HCT116 (cell line): ENCODE data around the gene RHBDD3. TPM values are rescaled to one million over a fixed set of nuclear protein-coding genes. Genes with fewer than 3 reads are reported as not detected.
A peak's percentile ranks its signal among the peaks of the same experiment; 100 is the strongest.

Source experiments
- ATAC-seq: fragments of 200-7000 bp; cut with Tn5 transposase; 2 replicates; pipeline ENCODE4 v1.9.1; 2020; ENCODE audit warnings: mild to moderate bottlenecking, moderate library complexity
- BruUV-seq: library from RNA; stranded (reverse); fragments of 400-500 nt; replicated peaks from 2 replicates; lab custom pipeline; 2021; lab: Mats Ljungman, UMichigan
- CTCF ChIA-PET: fragments of 300-600 bp; sonication (Branson Sonifier 250); formaldehyde crosslinking; loops from one replicate; lab custom pipeline; 2021; ENCODE audit warnings: antibody characterized with exemption; lab: Charles Lee
- POLR2A ChIA-PET: fragments of 300-600, 350-600 bp; sonication (Branson Sonifier 250); formaldehyde crosslinking; loops from one replicate; lab custom pipeline; 2021; ENCODE audit warnings: antibody characterized with exemption; lab: Charles Lee
- RAD21 ChIA-PET, 2 experiments: fragments of 300-600 bp; sonication (Branson Sonifier 250); formaldehyde crosslinking; loops; one replicate each; lab custom pipeline; 2023; ENCODE audit warnings: low total read pairs in 2 of 2; ENCODE audit not compliant: uncharacterized antibody in 2 of 2, unreplicated experiment in 2 of 2, low non-redundant PET in 1 of 2; lab: Charles Lee
- DNase-seq: peaks from one replicate; pipeline ENCODE4 v3.0.0-alpha.2; 2010; ENCODE audit warnings: low read depth, low spot score
- H2AFZ ChIP-seq: fragments of 200-600 bp; shearing (Covaris generic), sonication (generic); 2 replicates; pipeline ENCODE4 v1.6.1; 2017; ENCODE audit warnings: low read depth, mixed run types, mixed read lengths, antibody characterized with exemption, low read length; ENCODE audit not compliant: poor library complexity, severe bottlenecking
- H3K27ac ChIP-seq: 2 replicates; pipeline ENCODE4 v1.5.1; 2012; ENCODE audit warnings: low read depth, low read length
- H3K27me3 ChIP-seq: fragments of 200-600 bp; sonication (generic); 2 replicates; pipeline ENCODE4 v1.6.1; 2016; ENCODE audit warnings: mixed run types, low read length, mixed read lengths; ENCODE audit not compliant: insufficient read depth
- H3K36me3 ChIP-seq, 2 experiments: fragments of 200-500 bp in 1 of 2; fragments of 200-600 bp in 1 of 2; sonication (Bioruptor generic) in 1 of 2; sonication (generic) in 1 of 2; 2 replicates each; pipeline versions ENCODE4 v1.5.1 to v1.6.1; 2014 to 2016; ENCODE audit warnings: low read length in 2 of 2, inconsistent platforms in 1 of 2, mixed read lengths in 1 of 2, mixed run types in 1 of 2; ENCODE audit not compliant: insufficient read depth in 2 of 2, control insufficient read depth in 1 of 2
- H3K4me1 ChIP-seq, 2 experiments: fragments of 200-600 bp in 1 of 2; sonication (generic) in 1 of 2; 2 replicates each; pipeline versions ENCODE4 v1.5.1 to v1.6.1; 2012 to 2017; ENCODE audit warnings: low read length in 2 of 2, inconsistent platforms in 1 of 2, mild to moderate bottlenecking in 1 of 2, mixed read lengths in 1 of 2, mixed run types in 1 of 2, moderate library complexity in 1 of 2; ENCODE audit not compliant: insufficient read depth in 2 of 2, control insufficient read depth in 1 of 2
- H3K4me2 ChIP-seq: fragments of 200-600 bp; sonication (generic); 2 replicates; pipeline ENCODE4 v1.6.1; 2017; ENCODE audit warnings: mixed run types, low read length, mixed read lengths
- H3K4me3 ChIP-seq, 2 experiments: fragments of 200-600 bp in 1 of 2; sonication (generic) in 1 of 2; replicated peaks in 1 of 2; 2 replicates each; pipeline ENCODE4 v1.5.1; 2011 to 2016; ENCODE audit warnings: low read length in 2 of 2, control low read depth in 1 of 2, low read depth in 1 of 2, mild to moderate bottlenecking in 1 of 2, mixed read lengths in 1 of 2, mixed run types in 1 of 2
- H3K79me2 ChIP-seq: fragments of 200-600 bp; sonication (generic); 2 replicates; pipeline ENCODE4 v1.6.1; 2017; ENCODE audit warnings: mild to moderate bottlenecking, mixed run types, low read length, moderate library complexity, mixed read lengths; ENCODE audit not compliant: insufficient read depth
- H3K9ac ChIP-seq: fragments of 200-600 bp; sonication (generic); 2 replicates; pipeline ENCODE4 v1.6.1; 2016; ENCODE audit warnings: low read length, mixed read lengths
- H3K9me2 ChIP-seq: fragments of 200-600 bp; sonication (generic), shearing (Covaris generic); 2 replicates; pipeline ENCODE4 v1.6.1; 2017; ENCODE audit warnings: mixed run types, mild to moderate bottlenecking, moderate library complexity; ENCODE audit not compliant: insufficient read depth
- H3K9me3 ChIP-seq, 2 experiments: fragments of 200-500 bp in 1 of 2; fragments of 200-600 bp in 1 of 2; sonication (Bioruptor generic) in 1 of 2; sonication (generic) in 1 of 2; 2 replicates each; pipeline ENCODE4 v1.6.1; 2014 to 2017; ENCODE audit warnings: low read length in 2 of 2, mixed read lengths in 2 of 2, inconsistent platforms in 1 of 2, low read depth in 1 of 2, mild to moderate bottlenecking in 1 of 2, mixed run types in 1 of 2, moderate library complexity in 1 of 2; ENCODE audit not compliant: control insufficient read depth in 1 of 2, insufficient read depth in 1 of 2
- H4K20me1 ChIP-seq: fragments of 200-600 bp; sonication (generic), shearing (Covaris generic); 2 replicates; pipeline ENCODE4 v1.6.1; 2017; ENCODE audit warnings: mixed run types, mild to moderate bottlenecking, moderate library complexity; ENCODE audit not compliant: insufficient read depth
- CBX3 ChIP-seq: IDR thresholded peaks from 2 replicates; pipeline ENCODE4 v1.6.1; 2012; ENCODE audit warnings: low read depth
- CEBPB ChIP-seq: IDR thresholded peaks from 2 replicates; pipeline ENCODE4 v1.6.1; 2012; ENCODE audit warnings: low read depth
- CTCF ChIP-seq, 3 experiments: fragments of 200-600 bp in 1 of 3; sonication (generic) in 1 of 3; IDR thresholded peaks in 2 of 3; conservative IDR thresholded peaks in 1 of 3; 2 replicates each; pipeline ENCODE4 v1.5.1; 2012 to 2017; ENCODE audit warnings: low read depth in 2 of 3, low read length in 2 of 3, antibody characterized with exemption in 1 of 3, borderline replicate concordance in 1 of 3, control low read depth in 1 of 3, mild to moderate bottlenecking in 1 of 3, mixed read lengths in 1 of 3, mixed run types in 1 of 3, moderate library complexity in 1 of 3; ENCODE audit not compliant: insufficient read depth in 1 of 3
- ELF1 ChIP-seq: IDR thresholded peaks from 2 replicates; pipeline ENCODE4 v1.6.1; 2012; ENCODE audit warnings: low read depth, borderline replicate concordance
- EZH2 ChIP-seq: fragments of 200-600 bp; sonication (generic); IDR thresholded peaks from 2 replicates; pipeline ENCODE4 v1.6.1; 2017; ENCODE audit warnings: antibody characterized with exemption, mixed run types
- FOSL1 ChIP-seq: IDR thresholded peaks from 2 replicates; pipeline ENCODE4 v1.6.1; 2012; ENCODE audit warnings: low read depth
- POLR2A ChIP-seq: IDR thresholded peaks from 2 replicates; pipeline ENCODE4 v1.7.0; 2011; ENCODE audit warnings: borderline replicate concordance; ENCODE audit not compliant: insufficient read depth, insufficient read length; ENCODE audit errors: extremely low read depth
- POLR2AphosphoS5 ChIP-seq: IDR thresholded peaks from 2 replicates; pipeline ENCODE4 v1.6.1; 2011; ENCODE audit warnings: mild to moderate bottlenecking, low read depth, low read length, moderate library complexity
- REST ChIP-seq: IDR thresholded peaks from 2 replicates; pipeline ENCODE4 v1.6.1; 2012; ENCODE audit warnings: low read depth
- SIN3A ChIP-seq: IDR thresholded peaks from 2 replicates; pipeline ENCODE4 v1.6.1; 2012; ENCODE audit warnings: low read depth
- SP1 ChIP-seq: IDR thresholded peaks from 2 replicates; pipeline ENCODE4 v1.6.1; 2012; ENCODE audit warnings: low read depth
- SRF ChIP-seq: IDR thresholded peaks from 2 replicates; pipeline ENCODE4 v1.6.1; 2012; ENCODE audit warnings: low read depth
- TCF7L2 ChIP-seq: IDR thresholded peaks from 2 replicates; pipeline ENCODE4 v1.7.0; 2011; ENCODE audit warnings: borderline replicate concordance, inconsistent platforms; ENCODE audit not compliant: insufficient read depth, insufficient read length; ENCODE audit errors: extremely low read depth
- YY1 ChIP-seq: IDR thresholded peaks from 2 replicates; pipeline ENCODE4 v1.6.1; 2011; ENCODE audit warnings: low read length, low read depth, moderate library complexity, mild to moderate bottlenecking; ENCODE audit not compliant: insufficient replicate concordance; ENCODE audit errors: extremely low read depth
- ZFX ChIP-seq: fragments of 450-650 bp; IDR thresholded peaks from 2 replicates; pipeline ENCODE4 v1.6.1; 2017
- intact Hi-C: fragments of 100-400 bp; cut with micrococcal nuclease; formaldehyde crosslinking; loops from 2 replicates; pipeline ENCODE4 v1.10.0; 2022
- total RNA-seq: library from RNA; stranded (reverse); gene quantifications from one replicate; pipeline ENCODE4 v1.2.1, GENCODE V29; 2021; ENCODE audit not compliant: unreplicated experiment

The RHBDD3 gene
- total RNA-seq, 1 experiment from 2014 or later = 30.2 TPM

DNA sequence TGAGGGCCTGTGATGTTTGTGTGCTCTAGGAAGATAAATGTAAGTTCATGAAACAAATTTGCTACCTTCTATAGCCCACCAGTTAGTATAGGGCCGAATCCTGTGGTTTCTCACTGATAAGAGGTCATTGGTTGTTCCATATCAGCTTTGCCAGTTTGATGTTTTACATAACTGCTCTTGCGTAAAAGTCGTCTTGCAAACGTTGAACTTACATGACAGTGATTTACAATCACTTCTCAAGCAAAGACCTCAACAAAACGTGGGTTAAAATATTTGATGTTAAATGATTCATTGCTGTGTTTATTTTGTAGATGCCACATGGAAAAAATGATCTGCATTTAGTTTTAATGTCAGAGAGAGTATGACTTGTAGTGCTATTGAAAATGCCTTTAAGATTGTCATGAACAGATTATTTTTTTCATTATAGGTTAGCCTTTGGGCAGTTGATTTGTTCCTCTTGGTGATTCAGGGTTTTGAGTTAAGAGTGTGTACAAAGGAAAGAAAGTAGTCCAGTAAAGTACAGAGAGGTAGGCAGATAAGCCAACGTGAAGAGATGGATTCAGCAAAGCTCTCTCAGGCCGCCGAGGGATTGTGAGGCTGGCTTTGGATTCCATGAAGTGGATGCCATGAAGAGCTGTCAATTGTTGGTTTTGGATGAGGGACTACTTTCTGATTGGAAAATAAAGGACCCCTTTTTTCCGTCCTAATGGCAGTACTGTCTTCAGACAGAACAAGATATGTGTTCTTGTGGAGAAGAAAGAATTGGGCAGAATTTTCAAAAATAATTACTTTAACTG lies 2.9 kb upstream of the RHBDD3 start:
- H3K9me3 ChIP-seq = no peaks in the 10 kb centered on the region
- BruUV-seq = no TSS peak
- no peak overlapping the region for H3K4me3 ChIP-seq
- H3K9me2 ChIP-seq = no peaks in the 10 kb centered on the region
- H3K27me3 ChIP-seq = no peaks in the 10 kb centered on the region
- ATAC-seq = no peak
- TF ChIP-seq YY1 (no peak), SRF (no peak), CEBPB (no peak), POLR2AphosphoS5 (no peak), SIN3A (no peak), EZH2 (no peak), SP1 (no peak), ZFX (no peak), CBX3 (no peak), ELF1 (no peak), FOSL1 (no peak), TCF7L2 (no peak), POLR2A (no peak), CTCF (IDR thresholded peaks at IDR 0.05 in 2 of 3, conservative IDR thresholded peaks at IDR 0.05 in 1 of 3; ENCODE audit: borderline replicate concordance in 1 of 3, insufficient read depth in 1 of 3, low read depth in 2 of 3, low read length in 2 of 3) (no peak), REST (no peak)
- DNase-seq = no peak
- peaks cover 15 to 31% of the 10 kb centered on the region in 2 experiments for H3K4me1 ChIP-seq
- H3K36me3 ChIP-seq = peaks cover 53 to 73% of the 10 kb centered on the region in 2 experiments
- peaks cover 65% of the 10 kb centered on the region; the same call in 1 of the 2 replicates for H4K20me1 ChIP-seq
- H3K9ac ChIP-seq = no peak overlapping the region
- H3K4me2 ChIP-seq = peak overlapping the region; percentile 100
- intact Hi-C loops = no loop called here
- ChIA-PET CTCF (no interaction called here), RAD21 (no interaction called here), POLR2A (no interaction called here)
- H3K27ac ChIP-seq = no peak overlapping the region
- peaks cover 100% of the 10 kb centered on the region for H3K79me2 ChIP-seq
- H2AFZ ChIP-seq = no peak overlapping the region
